Dedifferentiated amniotic fluid mesenchymal stem cell (primary cell): ENCODE results near the gene CSF2RB.

ENCODE experiments used
- DNase-seq: peaks from one replicate; pipeline ENCODE4 v3.0.0-alpha.2; 2016; ENCODE audit errors: extremely low spot score

The CSF2RB gene

GRCh38 chr22:36891646-36892045 lies 21.8 kb upstream of the CSF2RB start:
- DNase-seq: no peak

GRCh38 chr22:36892292-36892691 lies 21.1 kb upstream of the CSF2RB start:
- no peak for DNase-seq

GRCh38 chr22:36893262-36893661 lies 20.2 kb upstream of the CSF2RB start:
- DNase-seq: no peak

GRCh38 chr22:36894266-36894665 lies 19.2 kb upstream of the CSF2RB start:
- no peak for DNase-seq

- no peak for DNase-seq
Observed at GRCh38 chr22:36897611-36898010, 15.8 kb upstream of the CSF2RB start.

- no peak for DNase-seq
Observed at GRCh38 chr22:36898690-36899089, 14.7 kb upstream of the CSF2RB start.

GRCh38 chr22:36899498-36899897 lies 13.9 kb upstream of the CSF2RB start:
- no peak for DNase-seq

- no peak for DNase-seq
Observed at GRCh38 chr22:36900225-36900624, 13.2 kb upstream of the CSF2RB start.

GRCh38 chr22:36900880-36901279 lies 12.5 kb upstream of the CSF2RB start:
- DNase-seq: no peak

GRCh38 chr22:36901411-36902142 lies 11.9 kb upstream of the CSF2RB start:
- DNase-seq: no peak

GRCh38 chr22:36902143-36902926 lies 11.1 kb upstream of the CSF2RB start:
- DNase-seq: no peak

GRCh38 chr22:36904260-36904880 lies 9.1 kb upstream of the CSF2RB start:
- no peak for DNase-seq

GRCh38 chr22:36907253-36908195 lies 5.9 kb upstream of the CSF2RB start:
- DNase-seq: no peak

- no peak for DNase-seq
Observed at GRCh38 chr22:36910461-36910860, 3.0 kb upstream of the CSF2RB start.

- DNase-seq: peak; percentile 22
Observed at GRCh38 chr22:36911887-36912661, 1.4 kb upstream of the CSF2RB start.

GRCh38 chr22:36912694-36913426 lies 568 bp upstream of the CSF2RB start:
- no peak for DNase-seq

- no peak for DNase-seq
Observed at GRCh38 chr22:36914390-36914752, 943 bp downstream of the CSF2RB start.

GRCh38 chr22:36916034-36916433 lies 2.6 kb downstream of the CSF2RB start:
- DNase-seq: no peak

GRCh38 chr22:36918586-36919284 lies 5.3 kb downstream of the CSF2RB start:
- DNase-seq: no peak
